Stimulated activated CD8-positive, alpha-beta memory T cell treated with anti-CD3 and anti-CD28 coated beads, Interleukin-7, amount 100 ng/mL, for 24 hours (primary cell): ENCODE data around the gene ALB.

Source experiments
- DNase-seq: peaks from one replicate; pipeline ENCODE4 v3.0.0-alpha.2; 2020; ENCODE audit warnings: low read depth

Gene ALB

GRCh38 chr4:73432169-73433000, 28.3 kb downstream of the ALB start:
- DNase-seq: no peak

DNA sequence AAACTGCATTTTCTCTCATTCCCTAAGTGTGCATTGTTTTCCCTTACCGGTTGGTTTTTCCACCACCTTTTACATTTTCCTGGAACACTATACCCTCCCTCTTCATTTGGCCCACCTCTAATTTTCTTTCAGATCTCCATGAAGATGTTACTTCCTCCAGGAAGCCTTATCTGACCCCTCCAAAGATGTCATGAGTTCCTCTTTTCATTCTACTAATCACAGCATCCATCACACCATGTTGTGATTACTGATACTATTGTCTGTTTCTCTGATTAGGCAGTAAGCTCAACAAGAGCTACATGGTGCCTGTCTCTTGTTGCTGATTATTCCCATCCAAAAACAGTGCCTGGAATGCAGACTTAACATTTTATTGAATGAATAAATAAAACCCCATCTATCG, 29.1 kb downstream of the ALB start:
- no peak for DNase-seq

DNA sequence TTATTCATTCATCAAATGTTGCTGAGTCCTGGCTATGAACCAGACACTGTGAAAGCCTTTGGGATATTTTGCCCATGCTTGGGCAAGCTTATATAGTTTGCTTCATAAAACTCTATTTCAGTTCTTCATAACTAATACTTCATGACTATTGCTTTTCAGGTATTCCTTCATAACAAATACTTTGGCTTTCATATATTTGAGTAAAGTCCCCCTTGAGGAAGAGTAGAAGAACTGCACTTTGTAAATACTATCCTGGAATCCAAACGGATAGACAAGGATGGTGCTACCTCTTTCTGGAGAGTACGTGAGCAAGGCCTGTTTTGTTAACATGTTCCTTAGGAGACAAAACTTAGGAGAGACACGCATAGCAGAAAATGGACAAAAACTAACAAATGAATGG, 30.2 kb downstream of the ALB start:
- no peak for DNase-seq

GRCh38 chr4:73435984-73436383, 31.9 kb downstream of the ALB start, which contains the start of gene AFP:
TSS of gene AFP (plus strand) at chr4:73436221. CDS start at chr4:73436263, 42 bp downstream.
- DNase-seq: no peak

DNA sequence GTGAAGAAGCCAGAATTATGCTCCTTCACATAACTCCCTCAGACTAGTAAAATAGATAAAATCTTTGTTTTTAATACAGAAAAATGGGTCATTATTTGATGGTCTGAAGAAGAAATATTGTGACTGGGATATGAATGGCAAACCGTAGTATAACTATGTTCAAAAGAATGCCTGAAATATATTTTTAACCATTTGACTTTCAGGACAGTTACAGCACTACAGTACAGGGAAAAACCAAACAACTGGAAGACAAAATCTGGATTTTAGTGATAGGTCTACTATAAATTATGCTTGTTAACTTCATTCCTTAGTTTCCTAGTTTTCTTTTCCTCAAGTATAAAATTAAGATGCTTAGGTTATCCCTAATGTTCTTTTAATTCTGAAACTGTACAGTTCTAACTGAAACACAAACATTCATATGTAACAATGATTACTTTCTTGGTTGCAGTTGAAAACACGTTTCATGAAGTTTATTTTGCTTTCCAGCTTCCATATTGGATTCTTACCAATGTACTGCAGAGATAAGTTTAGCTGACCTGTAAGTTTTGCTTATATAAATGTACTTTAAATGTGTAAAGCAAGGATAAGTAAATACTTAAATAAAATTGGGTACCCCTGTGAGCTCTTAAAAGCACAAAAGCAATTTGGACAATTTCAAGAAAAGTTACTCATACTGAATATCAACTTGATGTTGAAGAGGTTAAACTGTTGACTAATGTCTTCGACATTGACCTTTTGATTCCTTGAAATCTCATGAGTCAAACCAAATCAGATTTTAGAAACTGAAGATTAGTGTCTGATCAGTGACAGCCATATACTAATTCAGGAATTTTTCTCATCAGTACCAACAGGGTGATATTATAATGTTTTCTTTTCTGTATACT, 32.8 kb downstream of the ALB start:
- no peak for DNase-seq

GRCh38 chr4:73437558-73437956, 33.5 kb downstream of the ALB start:
- no peak for DNase-seq

GRCh38 chr4:73438048-73438447, 34.0 kb downstream of the ALB start:
- no peak for DNase-seq

- no peak for DNase-seq
Measured at GRCh38 chr4:73438582-73439215, 34.6 kb downstream of the ALB start.

GRCh38 chr4:73439445-73439844, 35.4 kb downstream of the ALB start:
- no peak for DNase-seq

- no peak for DNase-seq
Measured at GRCh38 chr4:73439991-73440390, 35.9 kb downstream of the ALB start.

GRCh38 chr4:73440653-73441052, 36.6 kb downstream of the ALB start:
- DNase-seq: no peak

- DNase-seq: no peak
Measured at GRCh38 chr4:73442275-73442674, 38.2 kb downstream of the ALB start.

DNA sequence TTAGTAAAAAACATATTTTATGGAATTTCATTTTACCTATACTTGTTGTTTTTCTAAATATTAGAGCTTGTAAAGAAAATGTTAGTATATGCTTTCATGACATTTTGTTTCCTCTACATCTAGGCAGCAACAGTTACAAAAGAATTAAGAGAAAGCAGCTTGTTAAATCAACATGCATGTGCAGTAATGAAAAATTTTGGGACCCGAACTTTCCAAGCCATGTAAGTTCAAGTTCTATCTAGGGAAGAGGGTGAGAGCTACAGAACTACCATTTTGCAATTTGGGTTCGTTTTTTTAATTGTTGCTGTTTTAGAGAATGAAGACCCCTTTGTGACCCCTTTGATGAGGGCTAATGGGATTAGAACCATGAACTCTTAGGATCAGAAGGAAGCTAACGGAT, 39.1 kb downstream of the ALB start:
- DNase-seq: no peak

DNA sequence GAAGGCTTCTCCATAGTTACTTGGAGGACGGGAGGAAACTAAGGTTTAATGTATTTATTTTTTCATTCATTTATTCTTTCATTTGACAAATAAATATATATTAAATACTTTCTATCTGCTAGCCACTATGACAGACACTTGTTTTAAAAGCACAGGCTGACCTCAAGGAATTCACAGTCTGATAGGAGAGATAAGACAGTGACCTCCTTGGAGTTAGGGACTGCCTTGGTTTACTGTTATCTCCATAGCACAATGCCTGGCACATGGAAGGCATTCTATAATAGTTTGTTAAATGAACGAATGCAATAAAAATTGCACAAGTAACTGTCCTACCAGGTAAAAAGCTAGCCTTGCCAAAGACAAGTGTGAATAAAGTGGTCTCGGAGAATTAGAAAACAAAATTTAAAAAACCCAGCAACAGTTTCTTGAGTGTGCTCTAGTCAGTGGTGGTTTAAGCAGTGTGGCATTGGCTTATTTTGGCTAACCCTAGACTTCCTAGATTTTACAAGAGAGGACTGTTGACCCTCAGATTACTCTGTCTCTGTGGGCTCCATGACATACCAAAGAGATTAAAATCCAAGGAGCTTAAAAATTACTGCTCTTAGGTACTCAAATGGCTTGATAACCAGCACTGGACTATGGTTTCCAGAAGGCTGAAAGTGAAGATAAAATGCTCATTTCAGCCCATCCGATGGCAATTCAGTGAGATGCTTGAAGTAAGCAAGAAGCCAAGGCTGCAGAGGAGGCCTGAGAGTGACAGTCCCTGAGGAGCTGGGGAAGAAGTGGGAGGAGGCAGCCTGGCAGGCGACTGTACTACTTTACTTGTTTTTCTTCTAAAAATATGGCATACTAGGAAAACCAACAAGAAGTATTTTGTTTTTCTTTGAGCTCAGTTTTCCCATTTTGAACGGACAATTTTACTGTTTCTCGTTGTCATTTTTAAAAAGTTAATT, 41.6 kb downstream of the ALB start:
- DNase-seq: no peak

- no peak for DNase-seq
Measured at GRCh38 chr4:73446336-73446938, 42.4 kb downstream of the ALB start.

GRCh38 chr4:73447671-73448070, 43.6 kb downstream of the ALB start:
- DNase-seq: no peak

DNA sequence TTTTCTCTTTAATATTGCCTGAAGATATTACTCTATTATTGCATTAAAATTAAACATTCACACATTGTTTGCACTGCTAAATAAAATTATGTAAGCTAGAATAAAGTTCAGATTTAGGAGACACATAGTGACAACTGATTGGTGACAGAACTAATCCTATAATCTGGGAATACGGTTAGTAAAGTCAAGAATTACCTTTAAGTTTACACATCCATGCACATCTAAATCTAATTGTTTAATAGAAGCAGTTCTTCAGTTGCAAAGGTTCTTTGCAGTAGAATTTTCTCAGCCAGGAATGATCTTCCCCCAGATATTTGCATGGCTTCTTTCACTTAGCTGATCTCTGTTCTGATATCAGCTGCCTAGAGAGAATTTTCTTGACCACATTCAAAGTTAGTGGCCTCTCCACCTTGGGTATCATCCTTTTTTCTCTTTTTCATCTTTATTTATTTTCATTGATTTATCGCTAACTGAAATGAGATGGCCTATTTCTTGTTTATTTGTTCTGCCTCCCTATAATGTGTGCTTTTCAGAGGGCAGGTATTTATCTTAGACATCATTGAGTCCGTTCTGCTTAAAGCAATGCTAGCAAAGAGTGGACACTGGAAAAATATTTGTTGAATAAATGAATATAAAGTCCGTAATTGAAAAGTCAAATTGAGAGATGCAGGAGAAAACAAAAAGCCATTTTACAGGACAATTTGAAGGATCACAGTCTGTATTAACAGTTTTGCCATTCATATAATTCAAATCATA, 44.5 kb downstream of the ALB start:
- no peak for DNase-seq

GRCh38 chr4:73450398-73451004, 46.4 kb downstream of the ALB start:
- DNase-seq: no peak

- DNase-seq: no peak
Measured at GRCh38 chr4:73451404-73451803, 47.3 kb downstream of the ALB start.
